Measurements from ENCODE around the gene LATS2. TPM values are rescaled to one million over a fixed set of nuclear protein-coding genes. Genes with fewer than 3 reads are reported as not detected.

LATS2 gene
- total RNA-seq, 1 experiment from 2014 or later: 18.8 TPM

GRCh38 chr13:21106089-21106488 lies 44.7 kb upstream of the LATS2 start:
- BruUV-seq (replicated peaks): no TSS peak
- no peak overlapping the region for H2AFZ ChIP-seq (ENCODE audit: low read depth, low read length, poor library complexity, severe bottlenecking)
- intact Hi-C loops (cut with micrococcal nuclease): no loop called here

GRCh38 chr13:21104199-21105019 lies 43.0 kb upstream of the LATS2 start:
- POLR2A ChIA-PET: no interaction called here
- DNase-seq (ENCODE audit: low read depth, low spot score): no peak
- no peak for ATAC-seq
- CTCF ChIA-PET: no interaction called here
- Histone ChIP-seq H3K4me1 (ENCODE audit: control insufficient read depth in 1 of 2, insufficient read depth in 2 of 2, low read length in 2 of 2) (peaks cover 0 to 3% of the 10 kb centered on the region in 2 experiments; a peak in 1 of 4 replicates), H3K36me3 (ENCODE audit: control insufficient read depth in 1 of 2, insufficient read depth in 2 of 2, low read length in 2 of 2) (no peaks in the 10 kb centered on the region), H3K9ac (ENCODE audit: low read length) (no peak overlapping the region), H4K20me1 (ENCODE audit: insufficient read depth) (no peaks in the 10 kb centered on the region), H3K9me2 (ENCODE audit: insufficient read depth) (no peaks in the 10 kb centered on the region), H3K27me3 (ENCODE audit: insufficient read depth, low read length) (no peaks in the 10 kb centered on the region), H3K79me2 (ENCODE audit: insufficient read depth, low read length) (no peaks in the 10 kb centered on the region), H2AFZ (ENCODE audit: low read depth, low read length, poor library complexity, severe bottlenecking) (no peak overlapping the region), H3K27ac (ENCODE audit: low read depth, low read length) (no peak overlapping the region), H3K4me2 (ENCODE audit: low read length) (no peak overlapping the region), H3K9me3 (ENCODE audit: control insufficient read depth in 1 of 2, insufficient read depth in 1 of 2, low read depth in 1 of 2, low read length in 2 of 2) (no peaks in the 10 kb centered on the region), H3K4me3 (replicated peaks in 1 of 2; ENCODE audit: low read depth in 1 of 2, low read length in 2 of 2) (no peak overlapping the region)
- BruUV-seq (replicated peaks): no TSS peak
- intact Hi-C loops (cut with micrococcal nuclease): no loop called here
- RAD21 ChIA-PET (ENCODE audit: low non-redundant PET in 1 of 2, low total read pairs in 2 of 2, uncharacterized antibody in 2 of 2, unreplicated experiment in 2 of 2): no interaction called here
- no peak for TF ChIP-seq RAD21 (IDR thresholded peaks at IDR 0.05; ENCODE audit: low read depth)
- TF ChIP-seq JUND (IDR thresholded peaks at IDR 0.05): no peak
- TF ChIP-seq ZNF274 (IDR thresholded peaks at IDR 0.05; ENCODE audit: low read depth, low read length): no peak
- no peak for TF ChIP-seq SRF (IDR thresholded peaks at IDR 0.05; ENCODE audit: low read depth)
- TF ChIP-seq ATF3 (IDR thresholded peaks at IDR 0.05): no peak
- TF ChIP-seq ZBTB33 (IDR thresholded peaks at IDR 0.05; ENCODE audit: extremely low read depth, insufficient replicate concordance, low read length): no peak
- TF ChIP-seq EGR1 (IDR thresholded peaks at IDR 0.05; ENCODE audit: low read depth): no peak
- TF ChIP-seq YY1 (IDR thresholded peaks at IDR 0.05; ENCODE audit: extremely low read depth, insufficient replicate concordance, low read depth, low read length): no peak
- no peak for TF ChIP-seq TCF7L2 (IDR thresholded peaks at IDR 0.05; ENCODE audit: borderline replicate concordance, extremely low read depth, insufficient read depth, insufficient read length)
- TF ChIP-seq REST (IDR thresholded peaks at IDR 0.05; ENCODE audit: low read depth): no peak
- no peak for TF ChIP-seq EZH2phosphoT487 (IDR thresholded peaks at IDR 0.05; ENCODE audit: borderline replicate concordance)
- TF ChIP-seq MAX (IDR thresholded peaks at IDR 0.05): no peak
- no peak for TF ChIP-seq SP1 (IDR thresholded peaks at IDR 0.05; ENCODE audit: low read depth)

More at GRCh38 chr13:21106089-21106488, 44.7 kb upstream of the LATS2 start:
- DNase-seq (ENCODE audit: low read depth, low spot score) (no peak), ATAC-seq (no peak)
- ChIA-PET POLR2A (no interaction called here), RAD21 (ENCODE audit: low non-redundant PET in 1 of 2, low total read pairs in 2 of 2, uncharacterized antibody in 2 of 2, unreplicated experiment in 2 of 2) (no interaction called here), CTCF (no interaction called here)
- Histone ChIP-seq H3K9me2 (ENCODE audit: insufficient read depth) (no peaks in the 10 kb centered on the region), H3K4me2 (ENCODE audit: low read length) (no peak overlapping the region), H3K4me3 (replicated peaks in 1 of 2; ENCODE audit: low read depth in 1 of 2, low read length in 2 of 2) (no peak overlapping the region), H3K9me3 (ENCODE audit: control insufficient read depth in 1 of 2, insufficient read depth in 1 of 2, low read depth in 1 of 2, low read length in 2 of 2) (no peaks in the 10 kb centered on the region), H3K27ac (ENCODE audit: low read depth, low read length) (no peak overlapping the region), H3K4me1 (ENCODE audit: control insufficient read depth in 1 of 2, insufficient read depth in 2 of 2, low read length in 2 of 2) (peaks cover 0 to 3% of the 10 kb centered on the region in 2 experiments; a peak in 1 of 4 replicates), H3K27me3 (ENCODE audit: insufficient read depth, low read length) (no peaks in the 10 kb centered on the region), H3K9ac (ENCODE audit: low read length) (no peak overlapping the region), H4K20me1 (ENCODE audit: insufficient read depth) (no peaks in the 10 kb centered on the region), H3K36me3 (ENCODE audit: control insufficient read depth in 1 of 2, insufficient read depth in 2 of 2, low read length in 2 of 2) (no peaks in the 10 kb centered on the region), H3K79me2 (ENCODE audit: insufficient read depth, low read length) (no peaks in the 10 kb centered on the region)
- TF ChIP-seq POLR2AphosphoS5 (IDR thresholded peaks at IDR 0.05; ENCODE audit: low read depth, low read length) (no peak), SP1 (IDR thresholded peaks at IDR 0.05; ENCODE audit: low read depth) (no peak)

Measured in HCT116 (cell line).